Measurements from ENCODE around the gene SPTBN1. TPM values are rescaled to one million over a fixed set of nuclear protein-coding genes. Genes with fewer than 3 reads are reported as not detected.

SPTBN1 gene
- total RNA-seq, 4 donors from 2014 or later: 189 to 423 (median 341) TPM

- intact Hi-C loops (cut with DNase I; ENCODE audit: low total_unique reads): no loop called here
- TF ChIP-seq POLR2A (IDR thresholded peaks at IDR 0.05) (no peak), CTCF (IDR thresholded peaks at IDR 0.05) (no peak)
- H3K4me3 ChIP-seq: no peak overlapping the region
- H3K36me3 ChIP-seq: no peaks in the 10 kb centered on the region
- peak overlapping the region in 1 of 2 donors; percentile 95 for H3K27ac ChIP-seq
- DNase-seq: no peak
- no peaks in the 10 kb centered on the region for H3K9me3 ChIP-seq
- H3K27me3 ChIP-seq: no peaks in the 10 kb centered on the region
- H3K4me1 ChIP-seq: peaks cover 14 to 23% of the 10 kb centered on the region in 2 donors
Measured at GRCh38 chr2:54663424-54664030, 207.4 kb downstream of the SPTBN1 start.

GRCh38 chr2:54664238-54664786 lies 208.2 kb downstream of the SPTBN1 start:
- H3K27me3 ChIP-seq: no peaks in the 10 kb centered on the region
- H3K36me3 ChIP-seq: no peaks in the 10 kb centered on the region
- DNase-seq: no peak
- no peak overlapping the region for H3K4me3 ChIP-seq
- peak overlapping the region; percentile 84 to 95 for H3K27ac ChIP-seq
- TF ChIP-seq CTCF (IDR thresholded peaks at IDR 0.05) (no peak), POLR2A (IDR thresholded peaks at IDR 0.05) (no peak)
- H3K4me1 ChIP-seq: peaks cover 15 to 25% of the 10 kb centered on the region in 2 donors
- intact Hi-C loops (cut with DNase I; ENCODE audit: low total_unique reads): no loop called here
- H3K9me3 ChIP-seq: no peaks in the 10 kb centered on the region

GRCh38 chr2:54665436-54665856 lies 209.3 kb downstream of the SPTBN1 start:
- intact Hi-C loops (cut with DNase I; ENCODE audit: low total_unique reads): no loop called here
- peak overlapping the region; percentile 84 to 95 for H3K27ac ChIP-seq
- no peaks in the 10 kb centered on the region for H3K36me3 ChIP-seq
- TF ChIP-seq POLR2A (IDR thresholded peaks at IDR 0.05) (no peak), CTCF (IDR thresholded peaks at IDR 0.05) (peak in 3 of 4 experiments; percentile 38 to 50 (median 49))
- H3K27me3 ChIP-seq: no peaks in the 10 kb centered on the region
- no peak overlapping the region for H3K4me3 ChIP-seq
- H3K4me1 ChIP-seq: peaks cover 15 to 28% of the 10 kb centered on the region in 2 donors
- DNase-seq: peak in 1 of 2 donors; percentile 51
- H3K9me3 ChIP-seq: no peaks in the 10 kb centered on the region

GRCh38 chr2:54666131-54666633 lies 210.1 kb downstream of the SPTBN1 start:
- Histone ChIP-seq H3K36me3 (no peaks in the 10 kb centered on the region), H3K27ac (peak overlapping the region; percentile 84 to 95), H3K4me3 (no peak overlapping the region), H3K27me3 (no peaks in the 10 kb centered on the region), H3K4me1 (peaks cover 15 to 28% of the 10 kb centered on the region in 2 donors), H3K9me3 (no peaks in the 10 kb centered on the region)
- peak; percentile 69 to 82 for DNase-seq
- no peak for TF ChIP-seq POLR2A (IDR thresholded peaks at IDR 0.05)
- no peak for TF ChIP-seq CTCF (IDR thresholded peaks at IDR 0.05)
- intact Hi-C loops (cut with DNase I; ENCODE audit: low total_unique reads): no loop called here

GRCh38 chr2:54666634-54667265 lies 210.6 kb downstream of the SPTBN1 start:
- H3K4me3 ChIP-seq: no peak overlapping the region
- H3K9me3 ChIP-seq: no peaks in the 10 kb centered on the region
- H3K27me3 ChIP-seq: no peaks in the 10 kb centered on the region
- intact Hi-C loops (cut with DNase I; ENCODE audit: low total_unique reads): no loop called here
- H3K4me1 ChIP-seq: peaks cover 15 to 28% of the 10 kb centered on the region in 2 donors
- no peaks in the 10 kb centered on the region for H3K36me3 ChIP-seq
- TF ChIP-seq POLR2A (IDR thresholded peaks at IDR 0.05) (no peak), CTCF (IDR thresholded peaks at IDR 0.05) (no peak)
- peak overlapping the region; percentile 84 to 95 for H3K27ac ChIP-seq
- peak; percentile 61 to 72 for DNase-seq

All from uterus (tissue), 4 donors.